GM23338 (cell line): ENCODE data around the gene IKBKE.

Experiments
- CTCF ChIP-seq, 2 experiments: fragments of 200-600 bp in 1 of 2; sonication (generic) in 1 of 2; conservative IDR thresholded peaks; 2 replicates each; pipeline versions ENCODE4 v1.5.1 to v1.6.1; 2016 to 2017; ENCODE audit warnings: antibody characterized with exemption in 2 of 2, low read depth in 2 of 2, mild to moderate bottlenecking in 2 of 2, moderate library complexity in 1 of 2
- EZH2 ChIP-seq: fragments of 200-600 bp; sonication (generic); IDR thresholded peaks from one replicate; pipeline ENCODE4 v1.8.0; 2017; ENCODE audit warnings: antibody characterized with exemption, mild to moderate bottlenecking, low read depth; ENCODE audit not compliant: unreplicated experiment
- POLR2AphosphoS5 ChIP-seq: IDR thresholded peaks from 2 replicates; pipeline ENCODE4 v1.6.1; 2016; ENCODE audit warnings: antibody characterized with exemption, low read depth

- TF ChIP-seq CTCF (conservative IDR thresholded peaks at IDR 0.05; ENCODE audit: low read depth in 2 of 2) = no peak
- TF ChIP-seq POLR2AphosphoS5 = no peak
- TF ChIP-seq EZH2 = no peak
These were observed 25.2 kb upstream of the IKBKE start for GRCh38 chr1:206445116-206445515.
